GM19438 (cell line): ENCODE results near the gene ZDHHC4.

Experiments used
- ATAC-seq: cut with Tn5 transposase; IDR thresholded peaks from one replicate; pipeline ENCODE4 v1.9.1; 2021; ENCODE audit warnings: low read depth; ENCODE audit not compliant: unreplicated experiment

The ZDHHC4 gene

DNA sequence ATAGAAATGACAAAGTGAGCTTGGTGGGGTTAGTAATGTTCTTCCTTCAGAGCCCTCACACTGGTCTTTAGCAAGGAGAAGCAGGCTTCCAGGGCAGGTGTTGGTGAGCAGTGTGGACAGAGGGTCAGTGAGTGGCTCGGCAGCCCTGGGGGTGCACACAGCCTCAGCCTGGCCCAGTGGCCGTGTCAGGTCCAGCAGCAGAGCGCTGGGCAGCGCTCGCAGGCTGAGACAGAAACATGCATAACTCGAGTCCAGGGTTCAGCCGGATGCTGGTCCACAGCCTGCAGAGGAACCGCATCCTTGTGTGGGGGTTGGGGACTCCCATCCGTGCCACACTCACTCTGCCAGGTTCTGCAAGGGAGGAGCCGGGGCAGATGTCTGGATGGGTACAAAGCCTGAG is 27.2 kb downstream of the ZDHHC4 start:
- no peak for ATAC-seq

DNA sequence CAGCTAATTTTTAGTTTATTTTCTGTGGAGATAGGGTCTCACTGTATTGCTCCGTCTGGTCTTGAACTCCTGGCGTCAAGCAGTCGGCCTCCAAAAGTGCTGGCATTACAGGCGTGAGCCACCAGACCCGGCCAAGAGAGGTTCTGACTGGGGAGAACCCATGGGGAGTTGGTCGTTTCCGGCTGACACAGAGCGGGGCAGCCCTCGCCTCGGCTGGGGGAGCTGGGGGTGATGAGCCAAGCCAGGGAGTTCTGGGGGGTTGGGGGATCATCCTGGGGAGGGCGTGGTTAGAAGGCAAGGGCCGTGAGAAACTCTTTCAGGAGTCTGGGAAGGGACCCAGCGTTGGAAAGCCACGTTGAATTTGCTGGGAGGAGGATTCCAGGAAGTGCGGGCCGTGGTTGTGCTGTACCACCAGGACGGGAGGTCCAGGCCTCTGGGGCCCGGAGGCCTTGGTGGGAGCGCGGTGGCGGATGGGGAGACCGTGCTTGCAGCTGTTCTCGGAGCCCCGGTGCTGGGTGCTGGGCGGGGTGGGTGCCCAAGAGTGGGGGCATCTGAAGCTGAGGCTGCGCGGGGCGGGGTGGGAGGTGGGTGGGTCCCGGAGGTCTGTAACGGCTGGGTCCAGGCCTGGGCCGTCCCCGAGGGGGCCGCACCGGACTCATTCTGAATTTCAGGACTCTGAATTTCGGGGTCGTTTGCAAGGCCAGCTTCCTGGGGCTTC is 29.8 kb downstream of the ZDHHC4 start:
- no peak for ATAC-seq

DNA sequence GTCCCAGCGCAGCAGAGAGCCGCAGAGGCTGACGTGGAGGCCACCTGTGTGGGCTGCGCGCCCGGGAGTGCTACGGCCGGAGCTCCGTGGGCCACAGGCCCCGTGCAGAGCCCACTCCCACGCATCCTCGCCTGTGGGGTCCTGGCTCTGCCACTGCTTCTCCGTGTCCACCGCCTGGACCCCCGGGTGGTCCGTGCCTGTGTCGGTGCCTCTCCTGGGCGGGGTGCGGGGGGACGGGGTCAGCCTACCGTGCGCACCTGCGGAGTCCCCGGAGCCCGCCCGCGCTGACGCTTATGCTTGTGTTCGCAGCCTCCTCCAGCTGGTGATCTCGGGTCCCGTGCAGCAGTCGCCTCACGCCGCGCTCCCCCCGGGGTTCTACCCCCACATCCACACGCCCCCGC is 30.4 kb downstream of the ZDHHC4 start:
- no peak for ATAC-seq

DNA sequence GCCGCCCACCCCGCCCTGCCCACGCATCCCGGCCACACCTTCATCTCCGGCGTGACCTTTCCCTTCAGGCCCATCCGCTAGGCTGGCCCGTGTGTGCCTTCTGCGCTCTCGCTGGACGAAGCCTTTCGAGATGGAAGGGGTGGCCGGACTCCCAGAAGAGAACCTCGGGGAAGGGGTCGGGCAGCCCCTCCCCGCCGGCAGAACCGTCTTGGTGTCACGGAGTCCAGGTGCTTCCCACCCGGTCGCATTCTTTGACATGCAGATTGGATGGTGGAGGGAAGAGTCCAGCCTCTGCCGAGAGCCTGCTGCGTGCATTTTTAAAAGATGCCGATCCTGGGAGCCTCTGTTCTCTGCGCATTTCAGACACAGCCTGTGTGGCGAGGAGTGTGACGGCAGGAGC is 30.8 kb downstream of the ZDHHC4 start:
- ATAC-seq, result no peak

DNA sequence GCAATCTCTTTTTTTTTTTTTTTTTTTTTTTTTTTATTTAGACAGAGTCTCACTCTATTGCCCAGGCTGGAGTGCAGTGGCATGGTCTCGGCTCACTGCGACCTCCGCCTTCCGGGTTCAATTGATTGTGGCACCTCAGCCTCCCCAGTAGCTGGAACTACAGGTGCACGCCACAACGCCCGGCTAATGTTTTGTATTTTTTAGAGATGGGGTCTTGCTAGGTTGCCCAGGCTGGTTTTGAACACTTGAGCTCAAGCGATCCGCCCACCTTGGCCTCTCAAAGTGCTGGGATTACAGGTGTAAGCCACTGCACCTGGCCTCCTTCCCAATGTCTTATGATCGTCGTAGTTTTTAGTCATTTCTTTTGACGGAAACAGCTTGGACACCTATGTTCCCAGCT is 31.5 kb downstream of the ZDHHC4 start:
- ATAC-seq, result no peak

- no peak for ATAC-seq
Measured at GRCh38 chr7:6612819-6613218, 35.6 kb downstream of the ZDHHC4 start.

- no peak for ATAC-seq
Measured at GRCh38 chr7:6613706-6614105, 36.5 kb downstream of the ZDHHC4 start.

GRCh38 chr7:6614953-6615722 is 37.9 kb downstream of the ZDHHC4 start, which contains the start of gene ZNF853:
Gene ZNF853 (plus strand): TSS chr7:6615610. CDS start chr7:6616175, 565 bp downstream.
- no peak for ATAC-seq

- no peak for ATAC-seq
Measured at GRCh38 chr7:6615723-6616555, 38.7 kb downstream of the ZDHHC4 start.

- ATAC-seq, result no peak
Measured at GRCh38 chr7:6616854-6617643, 39.8 kb downstream of the ZDHHC4 start.

GRCh38 chr7:6618621-6619020 is 41.4 kb downstream of the ZDHHC4 start:
- ATAC-seq, result no peak

GRCh38 chr7:6619961-6620360 is 42.7 kb downstream of the ZDHHC4 start:
- no peak for ATAC-seq

DNA sequence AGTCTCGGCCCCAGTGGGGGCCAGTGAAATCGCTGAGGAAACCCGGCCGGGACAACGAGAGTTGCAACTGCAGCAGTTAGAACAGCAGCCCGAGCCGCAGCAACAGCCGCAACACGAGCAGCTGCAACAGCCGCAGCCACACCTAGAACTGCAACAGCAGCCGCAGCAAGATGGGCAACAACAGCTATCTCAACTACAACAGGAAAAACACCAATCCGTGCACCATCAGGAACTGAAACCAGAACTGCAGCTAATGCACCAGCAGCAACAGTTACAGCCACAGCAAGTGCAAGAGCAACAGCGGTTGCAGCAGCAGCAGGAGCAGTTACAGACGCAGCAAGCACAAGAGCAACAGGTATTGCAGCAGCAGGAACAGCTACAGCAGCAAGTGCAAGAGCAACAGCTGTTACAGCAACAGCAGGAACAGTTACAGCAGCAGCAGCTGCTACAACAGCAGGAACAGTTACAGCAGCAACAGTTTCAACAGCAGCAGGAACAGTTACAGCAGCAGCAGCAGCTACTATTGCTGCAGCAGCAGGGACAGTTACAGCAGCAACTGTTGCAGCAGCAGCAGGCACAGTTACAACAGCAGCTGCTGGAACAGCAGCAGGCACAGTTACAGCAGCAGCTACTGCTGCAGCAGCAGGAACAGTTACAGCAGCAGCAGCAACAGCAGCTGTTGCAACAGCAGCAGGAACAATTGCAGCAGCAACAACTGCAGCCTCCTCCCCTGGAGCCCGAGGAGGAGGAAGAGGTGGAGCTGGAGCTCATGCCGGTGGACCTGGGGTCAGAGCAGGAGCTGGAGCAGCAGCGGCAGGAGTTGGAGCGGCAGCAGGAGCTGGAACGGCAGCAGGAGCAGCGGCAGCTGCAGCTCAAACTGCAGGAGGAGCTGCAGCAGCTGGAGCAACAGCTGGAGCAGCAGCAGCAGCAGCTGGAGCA is 44.2 kb downstream of the ZDHHC4 start:
- no peak for ATAC-seq

- no peak for ATAC-seq
Measured at GRCh38 chr7:6622134-6622710, 45.0 kb downstream of the ZDHHC4 start.

GRCh38 chr7:6623589-6624245 is 46.5 kb downstream of the ZDHHC4 start:
- no peak for ATAC-seq

DNA sequence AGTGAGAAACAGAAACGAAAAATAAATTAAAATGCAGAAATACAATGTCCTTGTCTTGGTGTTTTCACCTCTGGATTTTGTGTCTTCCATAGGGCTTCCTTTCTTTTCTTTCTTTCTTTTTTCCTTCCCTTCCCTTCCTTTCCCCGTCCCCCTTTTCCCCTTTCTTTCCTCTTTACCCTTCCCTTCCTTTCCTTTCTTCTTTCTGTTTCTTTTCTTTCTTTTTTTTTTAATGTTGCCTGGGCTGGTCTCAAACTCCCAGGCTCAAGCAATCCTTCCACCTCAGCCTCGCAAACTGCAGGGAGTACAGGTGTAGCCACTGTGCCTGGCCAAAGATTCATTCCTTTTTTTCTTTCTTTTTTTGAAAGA is 47.0 kb downstream of the ZDHHC4 start:
- no peak for ATAC-seq

DNA sequence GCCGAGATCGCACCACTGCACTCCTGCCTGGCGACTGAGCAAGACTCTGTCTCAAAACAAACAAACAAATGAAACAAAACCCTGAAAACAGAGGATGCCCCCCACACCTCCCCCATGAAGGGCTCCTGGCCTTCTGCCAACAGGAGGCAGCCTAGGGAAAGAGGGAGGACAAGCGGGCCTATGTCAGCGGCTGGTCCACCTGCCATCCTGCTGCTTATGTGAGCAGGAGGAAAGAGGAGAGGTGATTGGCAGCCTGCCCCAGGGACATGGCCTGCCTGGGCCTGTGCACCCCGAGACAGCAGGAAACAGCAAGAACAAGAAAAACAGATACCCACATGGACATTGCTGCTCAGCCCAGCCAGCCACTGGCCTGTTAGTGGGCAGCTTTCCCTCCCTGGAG is 50.8 kb downstream of the ZDHHC4 start:
- ATAC-seq, result no peak

- ATAC-seq, result no peak
Measured at GRCh38 chr7:6630007-6630849, 53.0 kb downstream of the ZDHHC4 start.
